ENCODE measurements around the gene HES5.
A peak's percentile ranks its signal among the peaks of the same experiment; 100 is the strongest.

The HES5 gene

GRCh38 chr1:2530513-2531361 lies 674 bp upstream of the HES5 start:
- DNase-seq (ENCODE audit: low read depth): no peak

- DNase-seq (ENCODE audit: low read depth): no peak
Measured at GRCh38 chr1:2528966-2529783, 888 bp downstream of the HES5 start.

- DNase-seq (ENCODE audit: low read depth): no peak
Measured at GRCh38 chr1:2528611-2528965, 1.5 kb downstream of the HES5 start.

DNA sequence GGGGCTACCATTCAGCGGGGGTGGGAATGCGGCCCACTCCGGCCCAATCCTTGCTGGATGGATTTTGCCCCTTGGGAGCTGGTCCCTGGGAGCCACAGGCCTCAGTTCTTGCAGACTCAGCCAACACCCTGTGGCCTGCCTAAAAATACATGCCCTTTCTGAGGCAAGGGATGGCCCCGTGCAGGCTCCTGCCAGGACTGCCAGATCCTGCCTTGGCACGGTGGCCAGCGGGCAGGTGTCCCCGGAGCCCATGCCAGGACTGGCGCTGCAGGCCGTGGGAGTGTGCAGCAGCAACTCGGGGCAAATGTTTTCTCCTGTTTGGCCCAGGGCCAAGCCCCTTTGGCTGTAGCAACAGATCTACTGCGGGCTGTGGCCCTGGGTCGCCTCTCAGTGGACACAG lies 2.0 kb downstream of the HES5 start:
- DNase-seq (ENCODE audit: low read depth): no peak

- DNase-seq (ENCODE audit: low read depth): no peak
Measured at GRCh38 chr1:2527556-2527860, 2.6 kb downstream of the HES5 start.

GRCh38 chr1:2526824-2527555 lies 3.1 kb downstream of the HES5 start:
- DNase-seq (ENCODE audit: low read depth): no peak

- peak; percentile 77 for DNase-seq (ENCODE audit: low read depth)
Measured at GRCh38 chr1:2525920-2526823, 3.9 kb downstream of the HES5 start, which contains the start of gene PANK4. PANK4 (minus strand) TSS chr1:2526596; CDS start chr1:2526587, 9 bp downstream.

DNA sequence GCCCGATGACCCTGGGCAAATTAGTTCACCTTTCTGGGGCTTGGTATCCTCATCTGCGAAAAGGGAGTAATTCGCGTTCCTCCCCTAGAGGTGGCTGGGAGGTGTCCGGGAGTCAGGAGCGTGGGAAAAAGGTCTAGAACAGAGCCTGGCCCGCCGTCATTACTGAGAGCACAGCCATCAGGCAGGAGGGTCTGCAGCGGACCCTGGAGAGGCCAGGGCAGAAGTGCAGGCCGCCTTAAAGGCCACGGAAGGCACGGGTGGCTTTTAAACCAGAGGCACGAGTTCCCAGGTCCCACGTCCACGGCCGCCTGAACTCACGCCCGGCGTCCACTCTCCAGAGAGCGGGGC lies 4.5 kb downstream of the HES5 start:
- no peak for DNase-seq (ENCODE audit: low read depth)

DNA sequence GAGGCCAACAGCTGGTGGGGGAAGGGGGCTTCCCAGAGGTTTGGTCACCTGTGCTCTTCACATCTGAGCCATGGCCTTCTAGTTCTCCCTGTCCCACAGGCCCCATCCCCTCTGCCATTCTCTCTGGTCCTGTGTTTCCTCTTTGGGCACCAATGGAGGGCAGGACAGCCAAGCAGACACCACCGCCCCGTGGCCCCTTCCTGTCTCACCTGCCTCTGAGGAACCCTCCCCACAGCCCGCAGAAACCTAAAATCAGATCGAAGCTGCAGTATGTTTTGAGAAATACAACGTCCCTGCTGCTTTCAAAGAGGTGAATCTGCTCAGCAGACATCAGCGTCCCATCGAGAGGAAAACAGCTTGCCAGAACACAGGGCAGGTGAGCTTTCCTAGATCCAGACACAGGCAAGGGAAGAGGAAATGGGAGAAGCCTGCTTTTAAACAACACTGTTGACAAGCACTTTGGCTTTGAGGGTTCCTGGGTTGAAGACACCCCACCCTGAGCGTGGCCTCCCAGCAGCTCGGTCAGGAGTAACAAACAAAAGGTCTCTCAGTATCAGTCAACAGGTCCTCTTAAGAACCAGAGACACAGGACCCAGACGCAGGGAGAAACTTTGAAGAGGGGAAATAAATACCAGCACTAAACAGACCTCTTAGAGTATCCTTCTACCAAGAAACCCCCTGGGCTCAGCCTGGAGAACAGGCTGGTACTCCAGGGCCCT lies 6.0 kb downstream of the HES5 start:
- no peak for DNase-seq (ENCODE audit: low read depth)

GRCh38 chr1:2523191-2523890 lies 6.7 kb downstream of the HES5 start:
- DNase-seq (ENCODE audit: low read depth): no peak

- no peak for DNase-seq (ENCODE audit: low read depth)
Measured at GRCh38 chr1:2522230-2522629, 7.8 kb downstream of the HES5 start.

DNA sequence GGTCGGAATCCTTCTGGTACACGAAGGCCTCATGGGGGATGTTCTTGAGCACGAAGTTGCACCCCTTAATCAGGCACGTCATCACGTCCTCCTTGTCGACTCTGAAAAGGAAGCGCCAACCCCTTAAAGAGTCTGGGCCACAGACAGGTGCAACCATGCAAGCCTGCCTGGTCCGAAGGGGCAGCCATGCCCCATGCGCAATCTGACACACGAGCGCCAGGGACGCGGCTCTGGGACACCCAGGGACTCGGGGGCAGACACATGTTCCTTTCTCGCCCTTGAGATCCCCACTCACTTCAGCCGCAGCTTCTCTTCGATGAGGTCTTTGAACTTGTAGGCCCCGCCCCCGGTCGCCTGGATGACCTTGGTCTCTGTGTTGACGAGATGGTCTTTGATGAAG lies 9.3 kb downstream of the HES5 start:
- DNase-seq (ENCODE audit: low read depth): no peak

DNA sequence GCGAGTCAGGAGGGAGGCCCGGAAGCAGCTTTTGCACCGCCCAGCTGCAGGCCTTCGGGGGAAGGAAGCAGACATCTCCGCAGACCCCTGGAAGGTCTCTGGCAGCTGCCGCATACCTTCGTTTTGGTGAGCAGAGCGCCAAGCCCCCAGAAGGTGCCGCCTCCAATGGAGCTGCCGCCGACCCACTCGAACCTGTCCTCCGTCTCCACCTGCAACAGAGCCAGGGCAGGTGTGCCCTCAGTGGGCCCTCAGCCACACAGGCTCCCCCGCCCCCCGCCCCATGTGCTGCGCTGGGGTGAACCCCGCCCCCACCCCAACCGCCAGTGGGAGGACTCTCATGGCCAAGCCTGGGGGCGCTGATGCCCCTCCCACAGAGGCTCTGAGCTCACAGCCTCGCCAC lies 9.9 kb downstream of the HES5 start:
- no peak for DNase-seq (ENCODE audit: low read depth)

- no peak for DNase-seq (ENCODE audit: low read depth)
Measured at GRCh38 chr1:2519729-2520128, 10.3 kb downstream of the HES5 start.

DNA sequence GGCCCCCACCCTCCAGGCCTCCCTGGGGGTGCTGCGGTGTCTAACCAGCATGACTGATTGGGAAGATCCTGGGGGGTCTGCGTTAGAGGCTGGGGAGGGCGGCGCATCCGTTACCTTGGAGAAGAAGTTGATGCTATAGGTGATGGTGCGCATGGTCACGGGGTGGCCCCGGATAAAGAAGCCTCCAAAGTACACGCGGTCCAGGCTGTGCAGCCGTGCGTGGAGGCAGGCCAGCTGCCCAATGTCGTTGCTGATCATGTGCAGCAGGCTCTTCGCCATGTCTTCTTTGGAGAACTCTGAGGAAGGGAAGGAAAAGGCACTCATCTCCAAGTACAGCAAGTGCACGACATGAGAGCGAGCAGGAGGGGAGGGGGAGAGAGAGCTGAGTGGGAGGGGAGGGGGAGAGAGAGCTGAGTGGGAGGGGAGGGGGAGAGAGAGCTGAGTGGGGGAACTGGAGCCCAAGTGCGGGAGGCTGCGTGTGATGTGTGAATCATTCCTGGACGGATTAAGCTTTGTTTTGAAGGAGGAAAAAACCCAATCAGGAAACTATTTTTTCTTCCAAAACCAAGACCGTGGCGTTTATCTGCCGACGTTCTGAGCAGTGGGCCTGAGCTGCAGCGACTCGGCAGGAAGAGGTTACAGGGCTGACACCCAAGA lies 10.9 kb downstream of the HES5 start:
- DNase-seq (ENCODE audit: low read depth): no peak

- DNase-seq (ENCODE audit: low read depth): no peak
Measured at GRCh38 chr1:2518528-2518927, 11.5 kb downstream of the HES5 start.

DNA sequence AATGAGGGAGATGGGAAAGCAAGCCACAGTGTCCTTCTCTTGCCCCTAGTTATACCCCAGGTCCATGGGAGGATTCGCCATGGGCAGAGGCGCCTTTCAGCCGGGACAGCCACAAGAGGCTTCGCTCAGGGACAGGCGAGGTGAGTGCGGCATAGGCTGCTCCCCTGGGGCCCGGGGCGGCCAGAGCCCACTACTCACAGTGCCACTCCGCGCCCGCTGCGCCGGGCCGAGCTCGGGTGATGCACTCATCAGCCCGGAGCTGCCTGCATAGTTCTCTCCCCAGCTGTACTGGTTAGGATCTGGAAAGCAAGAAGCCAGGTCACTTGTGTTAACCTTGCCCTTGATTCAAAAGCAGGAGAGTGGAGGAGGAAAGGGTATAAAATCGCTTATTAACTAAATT lies 12.1 kb downstream of the HES5 start:
- no peak for DNase-seq (ENCODE audit: low read depth)

DNA sequence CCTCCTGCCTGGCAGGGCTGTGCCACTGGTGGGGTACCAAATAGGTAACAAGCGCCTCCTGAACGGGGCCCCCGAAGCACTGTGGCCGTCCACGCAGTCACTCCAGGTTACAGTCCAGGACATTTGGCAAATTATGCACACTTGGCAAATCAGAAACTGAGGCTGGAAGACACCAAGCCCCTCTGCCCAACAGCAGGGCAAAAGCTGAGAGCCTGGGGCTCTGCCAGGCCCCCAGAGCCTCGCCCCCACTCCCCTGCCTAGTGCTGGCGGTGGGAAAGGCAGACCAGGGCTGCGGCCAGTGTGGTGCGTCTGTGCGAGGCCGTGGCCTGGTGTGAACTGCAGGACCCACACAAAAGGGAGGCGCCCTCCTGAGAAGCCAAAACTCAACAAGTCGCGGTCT lies 13.1 kb downstream of the HES5 start:
- no peak for DNase-seq (ENCODE audit: low read depth)

GRCh38 chr1:2516124-2516523 lies 13.9 kb downstream of the HES5 start:
- no peak for DNase-seq (ENCODE audit: low read depth)

DNA sequence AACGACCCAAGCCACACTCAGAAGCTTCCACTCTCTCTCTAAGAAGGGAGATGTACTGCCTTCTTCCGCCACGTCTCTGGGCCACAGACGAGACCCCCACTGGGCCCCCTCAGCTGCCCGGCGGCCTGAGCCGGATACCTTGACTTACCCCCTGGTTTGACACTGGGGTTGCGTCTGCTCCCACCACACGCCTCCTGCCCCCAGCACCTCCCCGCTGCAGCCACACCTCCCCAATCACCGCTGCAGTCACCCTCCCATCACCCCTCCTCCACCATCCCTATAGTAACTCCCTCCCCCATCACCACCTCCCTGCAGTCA lies 14.3 kb downstream of the HES5 start:
- no peak for DNase-seq (ENCODE audit: low read depth)

Measured in stimulated activated CD8-positive, alpha-beta memory T cell treated with anti-CD3 and anti-CD28 coated beads, Interleukin-12 subunit alpha, Interleukin-12 subunit beta, amount 100 ng/mL, for 1 hour (primary cell).